Panc1 (cell line): ENCODE measurements around the gene SLC7A14. TPM values are rescaled to one million over a fixed set of nuclear protein-coding genes. Genes with fewer than 3 reads are reported as not detected.

Source experiments
- ATAC-seq: fragments of 200-7000 bp; cut with Tn5 transposase; 2 replicates; pipeline ENCODE4 v1.9.1; 2020; ENCODE audit warnings: mild to moderate bottlenecking, moderate library complexity
- BruUV-seq: library from RNA; stranded (reverse); fragments of 400-500 nt; replicated peaks from 2 replicates; lab custom pipeline; 2021; lab: Mats Ljungman, UMichigan
- CTCF ChIA-PET: fragments of 300-600 bp; sonication (Branson Sonifier 250); formaldehyde crosslinking; loops from one replicate; lab custom pipeline; 2022; ENCODE audit warnings: antibody characterized with exemption; lab: Charles Lee
- POLR2A ChIA-PET: fragments of 300-600 bp; sonication (Branson Sonifier 250); formaldehyde crosslinking; loops from one replicate; lab custom pipeline; 2022; ENCODE audit warnings: antibody characterized with exemption; lab: Charles Lee
- DNase-seq: peaks from one replicate; pipeline ENCODE4 v3.0.0-alpha.2; 2010; ENCODE audit warnings: low read depth, low spot score
- H3K27ac ChIP-seq: 2 replicates; pipeline ENCODE4 v1.5.1; 2011; ENCODE audit warnings: mild to moderate bottlenecking, low read length, inconsistent platforms
- H3K27me3 ChIP-seq: fragments of 200-500 bp; sonication (Bioruptor generic); 2 replicates; pipeline ENCODE4 v1.6.0; 2014; ENCODE audit warnings: low read length, inconsistent platforms; ENCODE audit not compliant: control insufficient read depth, insufficient read depth
- H3K36me3 ChIP-seq: fragments of 200-500 bp; sonication (Bioruptor generic); 2 replicates; pipeline ENCODE4 v1.5.1; 2014; ENCODE audit warnings: inconsistent platforms, mild to moderate bottlenecking, low read length, moderate library complexity; ENCODE audit not compliant: control insufficient read depth, insufficient read depth
- H3K4me1 ChIP-seq: 2 replicates; pipeline ENCODE4 v1.5.1; 2011; ENCODE audit warnings: inconsistent platforms, mild to moderate bottlenecking, low read length, moderate library complexity; ENCODE audit not compliant: control insufficient read depth, insufficient read depth
- H3K4me3 ChIP-seq, 2 experiments: 2 replicates each; pipeline ENCODE4 v1.5.1; 2011 to 2012; ENCODE audit warnings: low read depth in 2 of 2, low read length in 2 of 2, mild to moderate bottlenecking in 2 of 2, inconsistent platforms in 1 of 2, moderate library complexity in 1 of 2
- H3K9me3 ChIP-seq: fragments of 200-500 bp; sonication (Bioruptor generic); 2 replicates; pipeline ENCODE4 v1.5.1; 2014; ENCODE audit warnings: low read depth, mild to moderate bottlenecking, inconsistent platforms, low read length, moderate library complexity; ENCODE audit not compliant: control insufficient read depth, insufficient read depth
- CTCF ChIP-seq: fragments of 450-650 bp; IDR thresholded peaks from 2 replicates; pipeline ENCODE4 v1.5.1; 2017; ENCODE audit warnings: mild to moderate bottlenecking
- POLR2AphosphoS5 ChIP-seq: IDR thresholded peaks from 2 replicates; pipeline ENCODE4 v1.6.1; 2012; ENCODE audit warnings: mild to moderate bottlenecking, low read depth, low read length, moderate library complexity
- REST ChIP-seq, 2 experiments: IDR thresholded peaks; 2 replicates each; pipeline ENCODE4 v1.6.1; 2011 to 2012; ENCODE audit warnings: low read depth in 2 of 2, control low read depth in 1 of 2, low read length in 1 of 2, mild to moderate bottlenecking in 1 of 2, moderate library complexity in 1 of 2; ENCODE audit not compliant: insufficient read depth in 1 of 2
- SIN3A ChIP-seq: IDR thresholded peaks from 2 replicates; pipeline ENCODE4 v1.6.1; 2012; ENCODE audit warnings: low read depth, mild to moderate bottlenecking, low read length, moderate library complexity, borderline replicate concordance; ENCODE audit not compliant: insufficient read depth
- TCF7L2 ChIP-seq: IDR thresholded peaks from 2 replicates; pipeline ENCODE4 v1.6.1; 2011; ENCODE audit warnings: mild to moderate bottlenecking, low read depth, low read length, inconsistent platforms
- in situ Hi-C: cut with HindIII; loops from 2 replicates; pipeline ENCODE4 v1.10.0; 2016; ENCODE audit warnings: low sequenced_read_pairs, low pct_unique_long_range_greater_than_20kb
- intact Hi-C: fragments of 100-400 bp; cut with micrococcal nuclease; formaldehyde crosslinking; loops from one replicate; pipeline ENCODE4 v1.10.0; 2022; ENCODE audit not compliant: unreplicated experiment
- total RNA-seq: library from RNA; stranded (reverse); gene quantifications from one replicate; pipeline ENCODE4 v1.2.1, GENCODE V29; 2021; ENCODE audit not compliant: unreplicated experiment

SLC7A14 gene
- total RNA-seq, 1 experiment from 2014 or later: not detected

GRCh38 chr3:170494766-170495165, 91.1 kb downstream of the SLC7A14 start:
- Histone ChIP-seq H3K4me1 (no peaks in the 10 kb centered on the region), H3K4me3 (no peak overlapping the region), H3K27ac (no peak overlapping the region), H3K9me3 (no peaks in the 10 kb centered on the region), H3K36me3 (no peaks in the 10 kb centered on the region), H3K27me3 (no peaks in the 10 kb centered on the region)
- TF ChIP-seq POLR2AphosphoS5 (no peak), REST (IDR thresholded peaks at IDR 0.05; ENCODE audit: insufficient read depth in 1 of 2, low read depth in 2 of 2, low read length in 1 of 2) (no peak), CTCF (no peak), TCF7L2 (no peak), SIN3A (no peak)
- ChIA-PET CTCF (no interaction called here), POLR2A (no interaction called here)
- intact Hi-C loops: no loop called here
- BruUV-seq: no TSS peak
- ATAC-seq (no peak), DNase-seq (no peak)
- in situ Hi-C loops: no loop called here

- Histone ChIP-seq H3K4me1 (no peaks in the 10 kb centered on the region), H3K9me3 (no peaks in the 10 kb centered on the region), H3K4me3 (no peak overlapping the region), H3K36me3 (no peaks in the 10 kb centered on the region), H3K27ac (no peak overlapping the region), H3K27me3 (no peaks in the 10 kb centered on the region)
- ATAC-seq (no peak), DNase-seq (no peak)
- TF ChIP-seq TCF7L2 (no peak), CTCF (no peak), REST (IDR thresholded peaks at IDR 0.05; ENCODE audit: insufficient read depth in 1 of 2, low read depth in 2 of 2, low read length in 1 of 2) (no peak), SIN3A (no peak), POLR2AphosphoS5 (no peak)
- POLR2A ChIA-PET: no interaction called here
- intact Hi-C loops: no loop called here
- in situ Hi-C loops: no loop called here
- CTCF ChIA-PET: no interaction called here
- BruUV-seq: no TSS peak
These were observed 92.1 kb downstream of the SLC7A14 start for GRCh38 chr3:170493712-170494182.
